ENCODE measurements around the gene CCR5. TPM values are rescaled to one million over a fixed set of nuclear protein-coding genes. Genes with fewer than 3 reads are reported as not detected.

Gene CCR5
- total RNA-seq, 1 donor from 2014 or later: 1.7 TPM

DNA sequence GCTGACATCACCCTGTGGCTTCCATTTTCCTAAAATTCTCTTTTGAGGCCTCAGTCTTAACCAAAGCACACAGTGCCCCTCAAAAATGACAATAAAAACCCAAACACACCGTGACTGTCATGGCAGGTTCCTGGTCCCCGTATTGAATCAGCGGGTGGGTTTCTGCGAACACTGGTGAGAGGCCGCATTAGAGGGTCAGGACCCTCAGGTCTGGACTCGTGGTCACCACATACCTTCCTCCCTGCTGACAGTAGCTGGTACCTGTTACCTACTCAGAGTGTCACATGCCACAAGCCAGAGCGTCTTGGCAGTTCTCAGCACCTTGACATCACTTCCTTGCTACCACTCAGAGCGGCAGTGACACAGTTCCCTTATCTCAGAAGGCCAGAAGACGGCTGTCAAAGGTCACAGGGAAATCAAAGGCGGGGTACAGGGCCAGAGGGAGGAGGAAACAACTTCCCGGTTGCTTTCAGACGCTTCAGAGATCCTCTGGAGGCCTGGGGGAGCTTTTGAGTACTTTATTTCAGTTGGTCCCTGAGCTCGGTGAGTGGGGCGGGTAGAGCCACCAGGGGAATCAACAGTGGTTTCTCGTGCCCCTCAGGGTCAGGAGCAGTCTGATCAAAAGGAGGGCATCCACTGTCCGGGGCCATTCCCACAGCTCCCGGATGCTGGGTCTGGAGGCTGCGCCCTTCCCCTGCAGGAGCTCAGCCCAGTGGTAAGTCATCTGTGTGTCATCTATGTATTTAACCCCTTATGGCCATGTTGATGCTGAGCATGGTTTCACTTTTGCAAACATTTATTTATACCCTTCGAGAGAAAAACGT lies 36.3 kb downstream of the CCR5 start, which contains the start of the genes CCR5AS and CCRL2:
CCR5AS (minus strand) TSS at position 279 of the 824 bp plus-strand sequence.
CCRL2 (plus strand) TSS at position 472 of the 824 bp plus-strand sequence. CDS start 821 bp downstream, outside the sequence.
- no peak for DNase-seq (ENCODE audit: low spot score)

DNA sequence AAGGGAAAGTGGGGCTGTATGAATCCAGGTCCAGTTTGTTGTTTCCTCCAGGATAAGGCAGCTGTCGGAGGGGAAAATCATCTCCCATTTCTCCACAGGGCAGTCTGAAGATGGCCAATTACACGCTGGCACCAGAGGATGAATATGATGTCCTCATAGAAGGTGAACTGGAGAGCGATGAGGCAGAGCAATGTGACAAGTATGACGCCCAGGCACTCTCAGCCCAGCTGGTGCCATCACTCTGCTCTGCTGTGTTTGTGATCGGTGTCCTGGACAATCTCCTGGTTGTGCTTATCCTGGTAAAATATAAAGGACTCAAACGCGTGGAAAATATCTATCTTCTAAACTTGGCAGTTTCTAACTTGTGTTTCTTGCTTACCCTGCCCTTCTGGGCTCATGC lies 37.2 kb downstream of the CCR5 start:
- no peak for DNase-seq (ENCODE audit: low spot score)

DNA sequence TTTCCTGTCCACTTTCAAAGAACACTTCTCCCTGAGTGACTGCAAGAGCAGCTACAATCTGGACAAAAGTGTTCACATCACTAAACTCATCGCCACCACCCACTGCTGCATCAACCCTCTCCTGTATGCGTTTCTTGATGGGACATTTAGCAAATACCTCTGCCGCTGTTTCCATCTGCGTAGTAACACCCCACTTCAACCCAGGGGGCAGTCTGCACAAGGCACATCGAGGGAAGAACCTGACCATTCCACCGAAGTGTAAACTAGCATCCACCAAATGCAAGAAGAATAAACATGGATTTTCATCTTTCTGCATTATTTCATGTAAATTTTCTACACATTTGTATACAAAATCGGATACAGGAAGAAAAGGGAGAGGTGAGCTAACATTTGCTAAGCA lies 38.1 kb downstream of the CCR5 start:
- no peak for DNase-seq (ENCODE audit: low spot score)

DNA sequence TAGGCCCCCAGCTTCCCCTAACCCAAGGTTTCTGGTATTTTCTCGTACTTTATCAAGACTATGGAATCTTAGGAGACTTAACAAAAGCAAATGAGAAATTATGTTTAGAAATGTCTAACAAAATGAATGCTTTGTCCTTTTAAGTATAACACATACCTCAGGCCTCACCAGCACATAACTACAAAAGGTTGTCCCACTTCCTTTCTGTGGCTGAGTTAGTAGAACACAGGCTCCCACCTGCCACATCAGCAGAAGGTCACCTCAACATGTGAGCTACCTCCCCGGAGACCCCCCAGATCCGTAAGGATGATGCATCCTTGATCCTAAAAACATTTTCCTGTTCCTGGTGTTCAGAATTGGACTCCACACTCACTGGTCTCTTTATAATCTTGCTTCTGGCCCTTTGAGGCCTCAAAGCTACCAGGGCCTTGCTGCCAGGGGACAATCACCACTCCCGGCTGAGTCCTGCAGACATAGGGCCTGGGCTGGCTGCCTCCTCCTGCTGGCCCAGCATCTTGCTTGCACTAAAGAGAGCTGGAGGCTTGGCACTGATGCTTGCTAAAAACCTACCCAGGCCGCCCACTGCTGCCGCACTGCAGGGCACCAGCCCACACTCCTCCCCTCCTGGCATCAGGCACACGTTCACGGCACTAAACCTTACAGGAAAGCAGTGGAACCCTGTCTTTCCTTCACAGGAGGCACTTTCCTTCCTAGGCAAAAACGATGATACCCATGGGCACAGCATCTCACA lies 39.2 kb downstream of the CCR5 start:
- no peak for DNase-seq (ENCODE audit: low spot score)

DNA sequence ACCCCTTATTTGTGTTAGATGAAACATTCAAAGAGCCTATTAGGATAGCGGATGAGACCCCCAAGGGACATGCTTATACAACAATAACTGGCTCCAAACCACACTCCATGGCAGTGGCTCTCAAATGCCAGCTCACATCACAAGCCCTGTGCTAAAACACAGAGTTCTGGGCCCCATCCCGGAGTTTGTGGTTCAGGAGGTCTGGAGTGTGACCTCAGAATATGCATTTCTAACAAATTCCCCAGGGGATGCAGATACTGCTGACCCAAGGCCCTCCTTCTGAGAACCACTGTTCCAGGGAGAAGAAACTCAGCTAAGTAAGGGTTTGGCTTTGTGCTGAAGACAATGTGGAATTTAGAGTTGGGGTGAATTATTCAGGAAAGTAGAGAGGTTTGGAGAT lies 39.9 kb downstream of the CCR5 start:
- no peak for DNase-seq (ENCODE audit: low spot score)

DNA sequence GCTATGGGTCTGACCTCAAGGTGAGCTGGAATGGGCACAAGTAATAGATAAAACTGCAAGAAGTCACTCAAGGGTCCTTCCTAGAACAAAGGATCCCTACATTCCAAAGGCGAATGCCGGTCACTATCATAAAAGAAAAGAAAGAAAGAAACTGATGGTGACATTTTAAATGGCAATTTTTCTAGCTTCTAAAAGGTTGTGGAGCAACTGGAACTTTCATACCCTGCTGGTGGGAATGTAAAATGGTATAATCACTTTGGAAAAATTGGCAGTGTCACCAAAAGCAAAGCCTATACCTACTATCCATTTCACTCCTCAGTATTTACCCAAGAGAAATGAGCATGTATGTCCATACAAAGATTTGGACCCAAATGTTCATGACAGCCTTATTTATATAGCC lies 40.5 kb downstream of the CCR5 start:
- no peak for DNase-seq (ENCODE audit: low spot score)

DNA sequence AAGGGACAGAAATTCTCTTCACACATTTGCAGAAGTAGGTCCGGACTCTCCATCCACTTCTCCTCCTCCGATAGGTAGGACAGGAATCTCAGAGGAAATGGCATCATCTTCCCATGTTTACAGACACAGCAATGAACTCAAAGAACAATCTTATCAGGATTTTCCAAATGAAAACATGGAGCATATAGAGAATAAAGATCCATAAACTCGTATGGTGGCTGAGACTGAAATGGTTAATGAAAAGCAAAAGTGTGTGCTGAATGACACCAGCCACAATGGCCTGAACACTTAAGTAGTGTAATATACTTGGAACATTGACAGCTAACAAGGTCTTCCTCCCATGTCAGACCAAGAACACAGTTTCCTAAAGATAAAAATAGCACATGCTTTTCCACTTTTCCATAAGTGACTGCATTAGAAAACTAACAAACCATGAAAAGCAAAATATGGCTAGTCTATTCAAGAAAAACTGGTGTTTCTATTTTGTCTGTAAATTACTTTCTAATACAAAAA lies 42.1 kb downstream of the CCR5 start:
- no peak for DNase-seq (ENCODE audit: low spot score)

DNA sequence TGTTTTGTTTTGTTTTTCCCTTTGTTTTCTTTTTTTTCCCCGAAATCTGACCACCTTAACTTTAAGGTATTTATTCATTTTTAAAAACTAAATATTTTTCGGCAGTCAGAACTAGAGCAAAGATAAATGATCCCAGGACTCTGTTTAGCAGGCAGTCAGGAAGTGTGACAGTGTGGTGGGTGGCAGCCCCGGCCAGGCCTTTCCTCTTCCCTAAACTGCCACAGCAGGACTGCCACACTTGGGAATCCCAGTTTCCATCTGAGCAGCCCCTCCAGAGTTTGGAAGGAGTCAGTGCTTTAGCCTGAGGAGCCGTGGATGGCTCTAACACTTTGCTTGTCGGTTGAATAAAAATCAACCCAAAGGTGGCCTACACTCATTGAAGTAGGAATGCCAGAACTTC lies 43.2 kb downstream of the CCR5 start:
- DNase-seq (ENCODE audit: low spot score): no peak

DNA sequence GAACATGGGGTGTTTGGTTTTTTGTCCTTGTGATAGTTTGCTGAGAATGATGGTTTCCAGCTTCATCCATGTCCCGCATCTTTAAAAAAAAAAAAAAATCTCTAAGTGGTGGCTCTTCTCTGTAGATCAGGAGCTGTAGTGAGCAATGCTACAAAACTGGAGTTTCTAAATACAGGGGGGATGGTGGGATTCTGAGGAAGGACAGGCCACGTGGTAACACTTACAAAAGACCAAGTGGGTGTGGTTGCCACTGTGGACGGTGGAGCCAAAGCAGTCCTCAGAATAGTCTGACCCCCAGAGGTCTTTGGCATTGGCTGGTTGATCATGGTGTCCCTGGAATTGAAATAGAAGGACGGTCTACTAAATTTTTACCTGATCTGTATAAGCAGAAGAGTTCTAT lies 44.0 kb downstream of the CCR5 start:
- DNase-seq (ENCODE audit: low spot score): no peak

DNA sequence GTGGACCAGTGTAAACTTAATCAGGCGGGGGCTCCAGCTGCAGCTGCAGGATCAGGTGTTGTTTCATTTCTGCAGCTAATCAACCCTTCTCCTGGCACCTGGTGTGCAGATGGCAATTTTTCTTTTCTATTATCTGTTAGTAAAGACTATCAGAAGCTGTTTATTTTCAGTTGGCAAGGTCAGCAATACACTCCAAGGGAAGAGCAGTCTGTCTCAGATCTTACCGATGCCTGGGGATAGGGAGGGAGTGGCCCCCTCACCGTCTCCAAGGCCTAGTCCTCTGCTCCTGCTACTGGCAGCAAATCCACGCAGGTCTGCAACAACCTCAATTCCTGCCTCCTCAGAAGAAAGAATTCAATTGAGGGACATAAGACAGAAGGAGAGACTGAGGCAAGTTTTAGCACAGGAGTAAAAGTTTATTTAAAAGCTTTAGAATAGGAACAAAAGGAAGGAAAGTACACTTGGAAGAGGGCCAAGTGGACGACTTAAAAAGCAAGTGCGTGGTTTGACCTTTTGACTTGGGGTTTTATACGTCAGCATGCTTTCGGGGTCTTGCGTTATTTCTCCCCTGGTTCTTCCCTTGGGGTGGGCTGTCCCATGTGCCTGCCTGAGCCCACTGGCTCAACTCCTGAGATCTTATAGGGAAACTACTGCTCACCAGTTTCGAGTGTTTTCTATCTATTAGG lies 45.5 kb downstream of the CCR5 start:
- no peak for DNase-seq (ENCODE audit: low spot score)

DNA sequence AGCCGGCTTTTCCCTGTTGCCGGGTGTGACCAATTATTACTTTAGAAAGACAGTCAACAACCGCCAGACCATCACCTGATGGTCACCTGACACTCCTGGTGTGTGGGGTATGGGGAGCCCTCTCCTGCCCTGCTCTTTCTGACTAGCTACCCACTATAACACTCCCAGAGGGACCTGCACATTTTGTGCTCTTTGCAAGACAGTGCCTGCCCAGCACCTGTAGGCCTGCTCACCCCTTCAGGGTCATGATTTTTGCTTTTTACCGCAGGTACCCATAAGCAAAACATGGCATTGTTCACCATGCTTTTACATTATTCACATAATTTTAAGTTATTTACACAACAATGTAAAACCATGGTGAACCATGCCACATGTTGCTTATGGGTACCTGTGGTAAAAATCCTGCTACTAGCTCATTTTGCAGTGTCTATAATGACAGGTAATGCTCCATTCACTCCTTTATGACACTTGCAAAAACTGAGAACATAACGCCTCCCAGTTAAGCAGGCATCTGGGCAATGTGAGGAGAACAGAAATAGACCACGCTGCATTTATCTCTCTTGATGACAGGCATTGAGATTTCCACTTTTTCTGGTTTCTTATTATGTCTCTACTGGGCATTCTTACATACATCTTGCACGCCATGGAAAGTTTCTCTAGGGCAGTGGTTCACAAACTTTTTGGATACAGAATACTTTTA lies 46.2 kb downstream of the CCR5 start:
- DNase-seq (ENCODE audit: low spot score): no peak

DNA sequence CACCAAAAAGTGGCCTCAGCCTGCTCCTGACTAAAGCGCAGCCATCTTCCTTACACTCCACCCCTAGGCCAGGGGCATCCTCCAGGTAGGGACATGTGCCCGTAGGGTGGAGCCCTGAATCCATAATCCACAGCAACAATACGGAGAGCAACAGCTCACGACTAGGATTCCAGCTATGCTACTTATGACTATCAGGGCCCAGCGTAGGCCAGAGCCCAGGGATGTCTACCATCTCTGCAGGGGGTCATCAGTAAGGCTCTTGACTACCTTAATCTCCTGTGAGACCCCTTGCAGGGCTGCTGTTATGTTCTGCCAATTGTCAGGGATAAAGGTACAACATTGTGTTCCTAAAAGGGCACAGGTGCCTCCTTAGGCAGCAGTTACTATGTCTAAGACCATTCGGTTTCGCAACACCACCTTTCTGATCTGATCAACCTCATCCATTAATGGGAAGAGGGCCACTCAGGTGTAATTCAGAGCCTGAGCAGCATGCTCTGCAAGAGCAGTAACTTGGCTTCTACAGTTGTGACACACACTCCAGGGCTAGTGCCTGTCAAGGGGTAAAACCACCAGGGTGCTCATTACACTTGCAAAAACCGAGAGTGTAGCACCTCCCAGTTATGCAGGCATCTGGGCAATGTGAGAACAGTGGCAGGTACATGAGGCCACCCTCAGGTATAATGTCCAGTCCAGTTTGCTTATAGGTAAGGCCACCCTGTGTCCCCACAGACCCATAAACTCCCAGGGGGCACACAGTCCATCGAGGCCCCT lies 47.3 kb downstream of the CCR5 start:
- no peak for DNase-seq (ENCODE audit: low spot score)

DNA sequence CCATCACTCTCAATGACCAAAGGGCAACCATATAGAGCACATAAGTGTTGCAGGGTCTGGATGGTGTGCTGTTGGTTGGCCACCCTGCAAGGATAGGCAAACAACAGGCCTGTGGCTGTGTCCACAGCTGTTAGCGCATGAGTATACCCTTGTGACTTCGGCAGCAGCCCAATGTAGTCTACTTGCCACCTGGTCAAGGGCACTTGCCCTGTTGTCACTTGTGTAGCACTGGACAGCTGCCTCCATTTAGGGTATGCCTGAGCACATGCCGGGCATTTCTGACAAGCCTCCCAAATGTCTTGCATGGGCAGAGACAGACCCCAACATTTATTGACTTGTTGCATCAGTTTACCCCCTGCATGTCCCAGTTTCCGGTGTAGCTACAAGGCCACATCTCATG lies 49.1 kb downstream of the CCR5 start:
- DNase-seq (ENCODE audit: low spot score): no peak

DNA sequence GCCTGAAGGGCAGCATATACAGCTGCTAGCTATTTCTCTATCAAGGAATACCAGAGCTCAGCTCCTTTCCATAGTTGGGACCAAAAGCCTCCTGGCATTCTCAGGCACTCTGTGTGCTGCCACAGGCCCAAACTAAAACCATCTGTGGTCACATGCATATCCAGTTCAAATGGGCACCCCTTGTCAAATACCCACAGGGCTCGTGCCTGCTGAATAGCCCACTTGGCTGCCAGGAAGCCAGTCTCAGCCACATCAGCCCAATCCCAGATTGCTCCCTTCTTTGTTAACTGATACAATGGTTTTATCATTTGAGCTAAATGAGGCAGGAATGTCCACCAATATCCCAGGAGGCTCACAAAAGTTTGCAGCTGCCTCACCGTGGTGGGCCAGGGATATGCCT lies 50.2 kb downstream of the CCR5 start:
- no peak for DNase-seq (ENCODE audit: low spot score)

DNA sequence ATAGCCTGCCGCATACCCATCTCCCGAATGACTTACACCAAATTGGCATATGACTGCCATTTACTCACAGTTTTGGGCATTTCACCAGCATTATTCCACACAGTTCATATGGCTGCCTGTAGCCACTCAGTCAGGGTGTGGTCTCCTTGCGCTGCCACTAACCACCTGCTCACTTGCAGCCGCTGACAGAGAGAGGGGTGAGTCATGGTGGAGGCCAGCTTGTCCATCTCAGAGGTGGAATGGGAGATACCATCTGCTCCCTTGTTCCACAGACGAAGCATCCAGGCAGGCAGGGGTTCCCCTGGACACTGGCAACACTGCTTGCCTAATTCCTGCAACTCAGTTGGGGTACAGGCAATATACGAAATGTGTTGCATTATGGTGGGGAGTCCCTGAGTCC lies 51.9 kb downstream of the CCR5 start:
- no peak for DNase-seq (ENCODE audit: low spot score)

DNA sequence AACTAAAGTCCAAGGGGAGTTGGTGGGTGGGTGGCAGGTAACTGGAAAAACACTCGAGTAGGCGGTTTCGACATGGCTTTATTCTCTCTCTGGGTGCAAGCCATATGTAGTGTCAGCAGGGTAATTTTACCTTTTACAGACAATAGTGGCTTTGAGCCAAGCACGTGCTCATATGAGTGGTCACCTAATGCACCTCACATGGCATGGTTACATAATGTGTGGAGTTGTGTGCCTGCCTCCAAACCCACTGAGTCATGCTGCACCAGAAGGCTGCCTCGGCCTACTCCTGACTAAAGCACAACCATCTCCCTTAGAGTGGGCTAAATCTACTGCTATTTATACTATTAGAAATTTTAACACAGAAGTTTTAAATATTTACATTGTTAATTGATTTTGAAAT lies 52.8 kb downstream of the CCR5 start:
- no peak for DNase-seq (ENCODE audit: low spot score)

Data from mesenteric fat pad (tissue), 1 donor.